NCI-H345 treated with DMSO at 0.1 percent for 48 hours (cell line): ENCODE results near the gene MBD3.
A peak's percentile ranks its signal among the peaks of the same experiment; 100 is the strongest.

Source experiments
- DNase-seq: peaks from one replicate; lab custom pipeline; 2025; ENCODE audit not compliant: unreplicated experiment; lab: John Stamatoyannopoulos, UW

The MBD3 gene

GRCh38 chr19:1599460-1599846, 6.8 kb upstream of the MBD3 start:
- no peak for DNase-seq

- no peak for DNase-seq
Observed at GRCh38 chr19:1598777-1599459, 6.3 kb upstream of the MBD3 start.

GRCh38 chr19:1593501-1593772, 772 bp upstream of the MBD3 start:
- no peak for DNase-seq

GRCh38 chr19:1592024-1592754, 476 bp downstream of the MBD3 start:
- peak; percentile 83 for DNase-seq

- DNase-seq: no peak
Observed at GRCh38 chr19:1591421-1592023, 1.1 kb downstream of the MBD3 start.

GRCh38 chr19:1590641-1591397, 1.8 kb downstream of the MBD3 start:
- DNase-seq: no peak

- DNase-seq: no peak
Observed at GRCh38 chr19:1587872-1588271, 4.8 kb downstream of the MBD3 start.

GRCh38 chr19:1585243-1585580, 7.5 kb downstream of the MBD3 start:
- no peak for DNase-seq

GRCh38 chr19:1584500-1585242, 8.0 kb downstream of the MBD3 start:
- no peak for DNase-seq

- DNase-seq: no peak
Observed at GRCh38 chr19:1582201-1582600, 10.5 kb downstream of the MBD3 start.

GRCh38 chr19:1580957-1581356, 11.7 kb downstream of the MBD3 start:
- no peak for DNase-seq

- DNase-seq: no peak
Observed at GRCh38 chr19:1580382-1580781, 12.3 kb downstream of the MBD3 start.

- no peak for DNase-seq
Observed at GRCh38 chr19:1579222-1579621, 13.4 kb downstream of the MBD3 start.

- DNase-seq: no peak
Observed at GRCh38 chr19:1577929-1578618, 14.6 kb downstream of the MBD3 start.

GRCh38 chr19:1577090-1577928, 15.4 kb downstream of the MBD3 start:
- DNase-seq: no peak

- DNase-seq: no peak
Observed at GRCh38 chr19:1576242-1577089, 16.2 kb downstream of the MBD3 start.

GRCh38 chr19:1575323-1576241, 17.1 kb downstream of the MBD3 start:
- no peak for DNase-seq
